GM20000 (cell line): ENCODE data around the gene INO80C.

Source experiments
- DNase-seq: peaks from one replicate; pipeline ENCODE4 v3.0.0; 2012; ENCODE audit warnings: low spot score
- TF ChIP-seq, protein P1 (sequence below): IDR thresholded peaks from 2 replicates; pipeline ENCODE4 v1.5.1; 2012; ENCODE audit warnings: mild to moderate bottlenecking, control low read depth; ENCODE audit errors: extremely low read depth, missing control alignments

INO80C gene

DNA sequence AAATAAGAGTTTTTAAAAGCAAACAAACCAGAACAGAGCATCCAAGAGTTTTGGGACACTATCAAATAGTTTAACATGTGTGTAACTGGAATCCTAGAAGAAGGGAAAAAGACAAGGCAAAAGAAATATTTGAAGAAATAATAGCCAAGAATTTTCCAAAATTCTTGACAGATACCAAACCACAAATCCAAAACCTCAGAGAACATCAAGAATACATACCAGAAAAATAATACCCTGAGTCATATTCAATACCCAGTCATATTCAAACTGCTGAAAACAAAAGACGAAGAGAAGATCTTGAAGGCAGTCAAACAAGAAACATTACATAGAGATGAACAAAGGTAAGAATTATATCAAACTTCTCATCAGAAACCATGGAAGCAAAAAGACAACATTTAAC is 22.9 kb downstream of the INO80C start:
- TF ChIP-seq, protein P1, sequence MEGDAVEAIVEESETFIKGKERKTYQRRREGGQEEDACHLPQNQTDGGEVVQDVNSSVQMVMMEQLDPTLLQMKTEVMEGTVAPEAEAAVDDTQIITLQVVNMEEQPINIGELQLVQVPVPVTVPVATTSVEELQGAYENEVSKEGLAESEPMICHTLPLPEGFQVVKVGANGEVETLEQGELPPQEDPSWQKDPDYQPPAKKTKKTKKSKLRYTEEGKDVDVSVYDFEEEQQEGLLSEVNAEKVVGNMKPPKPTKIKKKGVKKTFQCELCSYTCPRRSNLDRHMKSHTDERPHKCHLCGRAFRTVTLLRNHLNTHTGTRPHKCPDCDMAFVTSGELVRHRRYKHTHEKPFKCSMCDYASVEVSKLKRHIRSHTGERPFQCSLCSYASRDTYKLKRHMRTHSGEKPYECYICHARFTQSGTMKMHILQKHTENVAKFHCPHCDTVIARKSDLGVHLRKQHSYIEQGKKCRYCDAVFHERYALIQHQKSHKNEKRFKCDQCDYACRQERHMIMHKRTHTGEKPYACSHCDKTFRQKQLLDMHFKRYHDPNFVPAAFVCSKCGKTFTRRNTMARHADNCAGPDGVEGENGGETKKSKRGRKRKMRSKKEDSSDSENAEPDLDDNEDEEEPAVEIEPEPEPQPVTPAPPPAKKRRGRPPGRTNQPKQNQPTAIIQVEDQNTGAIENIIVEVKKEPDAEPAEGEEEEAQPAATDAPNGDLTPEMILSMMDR, result no peak

DNA sequence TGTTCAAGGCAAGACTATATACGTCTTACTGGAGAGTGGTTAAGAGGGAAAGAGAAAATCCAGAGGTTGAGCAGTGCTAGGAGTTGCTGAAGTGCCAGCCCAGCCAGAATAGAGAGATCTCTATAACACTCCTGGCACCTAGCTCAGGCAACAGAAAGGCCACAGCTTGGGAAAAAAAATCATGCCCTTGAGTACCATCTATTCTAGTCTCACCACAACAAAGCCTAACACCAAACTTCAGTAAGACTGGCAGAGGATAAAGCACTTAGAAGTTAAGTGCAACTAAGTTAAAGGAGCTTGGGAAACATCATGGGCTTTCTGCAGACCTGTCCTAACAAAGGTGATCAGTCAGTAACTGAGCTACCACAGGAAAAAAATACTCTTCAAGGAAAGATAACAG is 24.2 kb downstream of the INO80C start:
- no peak for DNase-seq
- TF ChIP-seq, protein P1, result no peak

More for the DNA sequence above, 22.9 kb downstream of the INO80C start:
- no peak for DNase-seq

DNA sequence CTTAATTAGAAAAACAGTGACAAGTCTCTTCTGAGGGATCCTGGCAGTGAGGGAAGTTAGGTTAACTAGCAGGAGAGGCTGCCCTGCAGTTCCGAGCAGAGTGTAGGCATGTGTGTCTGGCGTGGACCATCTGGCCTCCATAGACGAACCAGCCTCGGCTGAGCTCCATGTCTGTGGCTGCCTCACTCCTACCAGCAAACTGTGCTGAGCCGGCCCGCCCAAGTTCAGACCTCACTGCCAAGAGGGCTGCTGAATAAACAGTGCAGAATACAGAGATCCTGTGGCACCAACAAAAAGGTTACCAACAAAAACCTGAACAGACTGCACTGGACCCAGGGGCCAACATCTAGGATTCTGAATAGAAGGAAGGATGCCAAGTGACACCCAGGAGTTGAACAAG is 27.3 kb downstream of the INO80C start:
- TF ChIP-seq, protein P1, result no peak
- DNase-seq, result no peak

- no peak for DNase-seq
- TF ChIP-seq, protein P1, result no peak
These were observed 28.0 kb downstream of the INO80C start for GRCh38 chr18:35469725-35470124.

- no peak for DNase-seq
- TF ChIP-seq, protein P1, result no peak
These were observed 29.0 kb downstream of the INO80C start for GRCh38 chr18:35468711-35469110.

DNA sequence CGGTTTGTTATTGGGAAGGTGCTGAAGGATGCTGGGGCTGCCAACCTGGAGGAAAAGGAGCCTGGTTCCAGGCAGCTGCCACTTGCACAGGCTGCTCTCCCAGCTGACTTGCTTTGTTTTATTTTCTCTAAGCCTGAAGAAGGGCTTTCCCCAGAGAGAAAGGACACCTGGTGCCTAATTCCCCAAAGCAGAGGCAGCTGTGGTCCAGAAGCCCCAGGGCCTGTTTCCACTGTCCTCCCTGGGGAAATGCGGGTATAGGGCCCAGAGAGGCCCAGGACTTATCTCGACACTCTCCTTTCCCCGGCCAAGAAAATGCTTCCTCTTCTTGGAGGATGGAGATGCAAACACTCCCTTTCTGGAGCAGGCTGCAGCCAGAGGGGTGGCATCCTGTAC is 30.1 kb downstream of the INO80C start:
- TF ChIP-seq, protein P1, result no peak
- DNase-seq, result peak; percentile 41

DNA sequence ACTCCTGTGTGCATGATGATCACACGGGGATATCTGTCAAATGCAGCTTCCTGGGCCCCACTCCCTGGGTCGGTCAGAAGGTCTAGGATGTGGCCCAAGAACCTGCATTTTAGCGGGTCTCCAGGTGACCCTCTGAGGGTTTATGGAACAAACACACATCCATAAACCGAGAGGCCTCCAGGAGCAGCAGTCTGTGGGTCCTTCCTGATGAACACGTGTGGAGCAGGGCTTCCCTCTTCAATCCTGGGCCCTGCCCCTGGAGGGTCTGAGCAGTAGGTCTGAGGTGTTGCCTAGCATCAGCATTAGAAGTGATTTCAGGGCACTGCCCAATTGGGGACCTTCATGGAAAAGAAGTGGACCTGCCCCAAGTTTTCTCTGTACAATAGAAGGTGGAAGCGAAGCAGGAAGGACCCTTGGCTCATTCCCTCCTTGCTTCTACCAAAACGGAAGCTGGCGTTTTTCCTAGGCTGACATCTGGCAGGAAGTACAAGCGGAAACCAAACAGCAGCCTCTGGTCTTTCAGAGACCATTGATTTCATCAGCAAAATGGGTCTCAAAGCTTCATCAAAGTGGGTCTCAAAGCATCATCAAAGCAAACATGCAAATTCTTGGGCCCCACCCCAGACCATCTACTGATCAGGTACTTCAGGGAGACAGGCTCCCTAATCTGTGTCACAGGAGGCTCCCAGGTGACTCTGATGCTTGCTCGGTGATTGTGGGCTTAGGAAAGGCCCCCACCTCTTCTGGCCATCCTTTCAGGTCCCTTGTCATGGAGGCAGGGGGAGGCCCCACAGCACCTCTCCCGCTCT is 30.7 kb downstream of the INO80C start:
- DNase-seq, result no peak
- TF ChIP-seq, protein P1, result no peak
